GM10847 (cell line): Measurements from ENCODE around the gene MMP17.

Experiments used
- POLR2A ChIP-seq: IDR thresholded peaks from 2 replicates; pipeline ENCODE4 v1.6.1; 2011; ENCODE audit not compliant: insufficient read length; ENCODE audit errors: extremely low read depth

The MMP17 gene

DNA sequence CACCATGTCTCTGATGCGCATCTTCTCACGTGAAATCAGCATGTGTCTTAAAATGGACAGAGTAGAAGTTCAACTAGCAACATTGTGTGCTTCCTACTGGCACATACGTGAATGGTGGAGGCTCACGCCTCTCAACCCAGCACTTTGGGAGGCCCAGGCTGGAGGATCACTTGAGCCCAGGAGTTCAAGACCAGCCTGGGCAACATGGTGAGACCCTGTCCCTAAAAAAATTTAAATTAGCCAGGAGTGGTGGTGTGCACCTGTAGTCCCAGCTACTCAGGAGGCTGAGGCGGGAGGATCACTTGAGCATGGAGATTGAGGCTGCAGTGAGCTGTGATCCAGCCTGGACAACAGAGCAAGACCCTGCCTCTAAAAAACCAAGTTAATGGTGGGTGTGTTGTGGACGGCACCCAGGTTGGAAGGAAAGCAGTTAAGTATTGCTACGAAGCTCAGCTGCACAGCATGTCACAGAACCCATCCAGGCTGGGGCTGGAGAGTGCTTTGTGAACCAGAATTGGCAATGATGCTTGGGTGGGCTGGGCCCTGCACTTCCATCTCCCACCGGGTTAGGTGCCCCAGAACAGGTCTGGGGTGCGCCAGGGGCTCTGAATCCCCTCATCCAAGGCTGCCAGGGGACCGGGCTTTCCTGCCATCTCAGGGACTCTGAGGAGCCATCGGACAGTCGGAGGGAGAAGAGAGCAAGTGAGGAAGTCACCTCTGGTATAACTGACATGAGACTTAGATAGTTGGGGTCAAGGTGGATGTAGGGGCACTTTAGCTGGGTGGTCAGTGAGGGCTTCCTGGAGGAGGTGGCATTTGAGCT, 33.3 kb downstream of the MMP17 start:
- no peak for TF ChIP-seq POLR2A

DNA sequence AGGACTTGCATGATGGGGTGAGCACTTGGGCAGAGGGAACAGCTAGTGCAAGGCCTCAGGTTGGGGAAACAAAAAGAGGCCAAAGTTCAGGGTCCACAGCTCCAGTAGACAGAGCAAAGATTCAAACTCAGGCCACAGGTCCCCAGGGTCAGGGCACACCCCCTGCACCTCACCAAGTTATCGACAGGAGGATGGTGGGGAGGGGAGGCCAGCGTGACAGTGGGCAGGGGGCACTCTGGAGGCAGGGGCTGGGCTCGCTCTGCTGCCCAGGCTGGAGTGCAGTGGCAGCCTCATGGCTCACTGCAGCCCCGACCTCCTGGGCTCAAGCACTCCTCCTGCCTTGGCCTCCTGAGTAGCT, 33.9 kb downstream of the MMP17 start:
- no peak for TF ChIP-seq POLR2A

DNA sequence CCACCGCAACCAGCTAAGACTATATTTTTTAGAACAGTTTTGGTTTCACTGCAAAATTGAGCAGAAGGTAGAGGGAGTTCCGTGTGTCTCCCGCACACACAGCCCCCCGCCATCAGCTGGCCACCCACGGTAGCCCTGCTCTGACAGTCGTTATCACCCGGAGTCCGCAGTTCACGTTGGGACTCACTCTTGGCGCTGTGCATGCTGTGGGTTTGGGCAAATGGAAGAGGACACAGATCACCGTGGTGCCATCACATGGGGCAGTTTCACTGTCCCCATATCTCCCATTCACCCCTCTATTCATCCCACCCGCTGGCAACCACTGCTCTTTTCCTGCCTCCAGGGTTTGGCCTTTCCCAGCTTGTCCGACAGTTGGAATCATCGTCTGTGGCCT, 34.4 kb downstream of the MMP17 start:
- no peak for TF ChIP-seq POLR2A

DNA sequence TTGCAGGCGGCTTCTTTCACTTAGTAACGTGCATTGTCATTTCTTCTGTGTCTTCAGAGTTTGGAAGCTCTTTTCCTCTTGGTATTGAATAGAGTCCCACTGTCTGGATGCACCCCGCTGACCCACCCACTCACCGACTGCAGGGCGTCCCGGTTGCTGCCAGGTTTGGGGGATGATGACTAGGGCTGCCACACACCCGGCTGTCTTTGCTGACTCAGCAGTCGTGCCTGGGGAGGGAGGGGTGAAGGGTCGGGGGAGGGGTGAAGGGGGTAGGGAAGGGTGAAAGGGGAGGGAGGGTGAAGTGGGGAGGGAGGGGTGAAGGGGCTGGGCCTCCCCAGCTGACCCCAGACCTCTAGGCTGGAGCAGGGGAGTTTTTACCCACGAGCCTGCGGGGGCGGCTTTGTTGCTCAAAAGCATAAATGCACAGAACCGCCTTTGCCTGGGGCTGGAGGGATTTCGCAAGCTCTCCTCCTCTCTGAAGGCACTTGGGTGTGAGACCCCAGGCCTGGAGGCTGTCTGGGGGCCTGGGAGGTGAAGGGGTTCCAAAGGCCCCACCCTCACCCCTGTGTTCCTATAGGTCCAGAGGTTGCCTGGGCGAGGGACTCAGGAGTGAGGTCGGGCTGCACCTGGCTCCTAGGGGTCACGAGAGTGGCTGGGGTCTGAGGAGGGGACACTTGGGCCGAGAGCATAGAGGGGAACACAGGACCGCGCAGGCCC, 35.0 kb downstream of the MMP17 start:
- TF ChIP-seq POLR2A: no peak

DNA sequence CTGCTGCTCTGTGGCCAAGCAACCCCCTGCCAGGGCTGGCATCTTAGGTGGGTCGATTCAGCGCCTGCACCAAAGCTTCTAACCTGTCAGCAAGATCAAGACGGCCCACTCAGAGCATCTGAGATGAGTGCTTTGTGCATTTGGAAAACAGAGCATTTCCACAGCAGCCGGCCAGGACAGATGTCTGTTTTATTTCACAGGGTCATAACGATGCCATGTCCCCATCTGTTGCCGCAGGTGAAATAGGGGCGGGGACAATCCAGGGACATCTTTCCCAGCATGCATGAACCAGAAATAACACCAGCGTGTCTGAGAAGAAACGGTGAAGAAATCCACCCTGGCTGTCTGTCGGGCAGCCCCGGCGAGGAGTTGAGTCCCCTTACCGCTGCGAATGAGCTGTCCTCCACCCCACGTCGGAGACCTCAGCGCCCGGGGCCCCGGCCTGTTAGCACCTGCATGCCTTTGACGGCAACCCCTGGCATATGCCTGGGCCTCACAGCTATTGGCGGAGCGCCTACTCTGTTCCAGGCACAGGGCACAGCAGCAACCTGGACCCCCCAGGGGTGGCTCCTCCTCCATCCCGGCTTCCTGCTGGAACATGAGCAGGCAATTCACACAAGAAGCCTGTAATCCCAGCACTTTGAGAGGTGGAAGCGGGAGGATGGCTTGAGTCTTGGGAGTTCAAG, 35.7 kb downstream of the MMP17 start:
- TF ChIP-seq POLR2A: no peak

DNA sequence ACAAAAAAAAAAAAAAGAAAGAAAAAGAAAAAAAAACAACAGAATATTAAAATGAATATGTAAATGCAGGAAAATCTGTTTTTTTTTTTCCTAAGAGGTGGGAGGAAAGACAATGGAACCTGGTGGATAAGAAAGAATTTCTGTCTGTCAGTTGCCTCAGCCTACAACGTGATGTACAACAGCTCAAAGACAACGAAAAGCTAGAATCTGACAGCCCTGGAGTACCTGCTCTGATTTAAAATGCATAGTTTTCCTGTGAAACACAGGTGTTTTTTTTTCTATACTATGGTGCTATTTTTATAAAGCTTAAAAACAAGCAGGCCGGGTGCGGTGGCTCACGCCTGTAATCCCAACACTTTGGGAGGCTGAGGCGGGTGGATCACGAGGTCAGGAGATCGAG, 36.3 kb downstream of the MMP17 start:
- no peak for TF ChIP-seq POLR2A

DNA sequence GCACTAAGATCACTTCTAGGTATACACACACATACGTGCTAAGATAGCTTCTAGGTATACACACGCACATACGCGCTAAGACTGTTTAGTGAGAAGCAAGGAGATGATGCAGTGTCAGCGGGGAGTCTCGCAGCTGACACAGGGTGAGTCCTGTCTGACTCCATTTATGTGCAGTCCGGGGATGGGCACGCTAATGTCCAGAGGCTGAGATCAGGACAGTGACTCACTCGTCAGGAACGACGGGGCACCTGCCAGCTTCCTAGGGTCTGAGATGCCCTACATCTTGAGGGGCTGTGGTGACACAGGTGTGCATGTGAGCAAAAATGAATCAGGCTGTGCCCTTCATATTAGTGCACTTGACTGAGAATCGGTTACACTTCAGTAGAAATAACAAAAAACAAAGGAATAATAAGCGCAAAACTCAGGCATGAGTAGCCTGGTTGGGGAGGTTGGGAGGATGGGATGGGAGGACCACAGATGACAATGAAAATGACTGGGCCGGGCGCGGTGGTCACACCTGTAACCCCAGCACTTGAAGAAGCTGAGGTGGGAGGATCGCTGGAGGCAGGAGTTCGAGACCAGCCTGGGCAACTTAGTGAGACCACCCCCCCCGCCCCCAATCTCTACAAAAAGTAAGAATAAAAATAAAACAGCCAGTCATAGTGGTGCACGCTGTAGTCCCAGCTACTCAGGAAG, 37.1 kb downstream of the MMP17 start:
- TF ChIP-seq POLR2A: no peak

DNA sequence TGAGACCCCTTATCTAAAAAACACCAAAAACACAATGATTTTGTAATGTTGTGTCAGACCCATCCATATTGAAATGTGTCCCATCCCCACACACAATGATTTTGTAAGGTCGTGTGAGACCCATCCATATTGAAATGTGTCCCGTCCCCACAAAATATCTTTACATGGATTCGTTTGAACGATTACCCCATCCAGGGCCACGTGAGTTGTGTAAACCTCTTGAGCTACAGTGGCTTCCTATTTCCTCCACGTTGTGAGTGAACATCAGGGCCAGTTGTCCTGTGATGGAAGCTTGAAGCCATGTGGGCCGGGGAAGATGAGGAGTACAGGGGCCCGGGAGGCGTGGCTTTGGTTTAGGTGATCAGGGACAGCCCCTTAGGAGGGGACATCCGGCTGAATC, 39.3 kb downstream of the MMP17 start:
- TF ChIP-seq POLR2A: no peak

DNA sequence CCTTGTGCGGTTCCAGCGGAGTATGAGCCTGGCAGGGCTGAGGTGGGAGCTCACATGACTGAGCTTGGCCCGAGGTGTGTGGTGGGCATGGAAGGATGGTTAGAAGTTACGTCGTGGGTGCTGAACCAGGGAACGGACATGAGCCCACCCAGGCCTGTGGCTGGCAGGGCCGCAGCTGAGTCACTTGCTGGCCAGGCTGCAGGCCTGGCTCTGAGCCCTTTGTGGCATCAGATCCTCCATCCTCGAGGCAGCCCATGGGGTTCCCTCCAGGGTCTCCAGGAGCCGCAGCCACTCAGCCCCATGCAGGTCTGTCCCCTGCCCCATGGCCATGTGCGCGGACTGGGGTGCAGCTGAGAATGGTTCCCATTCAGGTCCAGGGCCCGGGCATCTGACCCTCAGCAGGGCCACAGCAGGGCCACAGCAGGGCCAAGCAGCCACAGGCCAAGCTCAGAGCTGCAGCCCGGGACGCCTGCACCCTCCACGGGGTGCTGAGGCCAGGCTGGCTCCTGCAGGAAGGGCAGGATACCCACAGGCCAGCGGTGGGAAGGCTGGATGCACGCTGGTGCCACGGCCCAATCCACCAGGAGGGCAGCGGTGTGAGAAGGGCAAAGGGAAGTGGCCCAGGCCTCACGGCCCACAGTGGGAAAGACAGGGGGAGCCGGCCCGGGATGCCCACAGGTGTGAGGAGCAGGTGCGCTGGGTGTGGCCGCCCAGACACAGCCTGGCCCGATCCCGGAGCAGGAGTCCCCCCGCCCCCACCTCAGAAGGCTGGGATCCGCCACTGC, 39.9 kb downstream of the MMP17 start:
- no peak for TF ChIP-seq POLR2A

DNA sequence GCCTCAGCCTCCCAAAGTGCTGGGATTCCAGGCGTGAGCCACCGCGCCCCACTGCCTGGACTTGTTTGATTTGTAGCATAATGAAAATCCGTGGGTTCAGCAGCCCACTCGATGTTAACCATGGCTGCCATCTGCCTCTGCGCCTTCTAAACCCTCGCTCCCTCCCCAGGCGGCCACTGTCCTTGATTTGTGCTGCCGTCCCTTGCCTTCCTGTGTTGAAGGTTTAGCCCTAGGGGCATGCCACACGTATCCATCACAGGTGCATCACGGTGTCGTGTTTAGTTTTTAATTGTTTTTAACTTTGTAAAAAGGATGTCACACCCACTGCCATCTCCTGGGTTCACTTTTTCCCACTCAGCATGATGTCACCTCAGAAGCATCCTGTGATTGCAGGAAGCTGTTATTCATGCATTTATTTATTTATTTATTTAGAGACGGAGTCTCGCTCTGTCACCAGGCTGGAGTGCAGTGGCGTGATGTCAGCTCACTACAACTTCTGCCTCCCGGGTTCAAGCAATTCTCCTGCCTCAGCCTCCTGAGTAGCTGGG, 41.8 kb downstream of the MMP17 start:
- no peak for TF ChIP-seq POLR2A

DNA sequence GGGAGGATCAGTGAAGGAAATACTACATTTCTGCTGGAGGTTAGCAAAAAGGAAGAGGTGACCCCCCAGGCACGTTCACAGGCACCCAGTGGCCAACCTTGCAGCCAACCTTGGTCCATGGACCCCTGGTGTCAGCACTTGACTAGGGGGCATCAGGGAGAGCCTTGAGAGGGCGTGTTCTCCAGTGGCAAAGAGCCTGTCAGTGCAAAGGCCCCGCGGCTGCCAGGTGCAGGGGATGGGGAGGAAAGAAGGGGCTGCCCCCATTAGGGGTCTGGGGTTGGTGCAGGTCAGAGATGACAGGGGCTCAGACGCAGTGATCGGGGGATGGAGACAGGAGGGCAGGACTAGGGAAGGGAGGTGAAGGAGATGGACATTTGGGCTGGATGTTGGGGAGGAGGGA, 43.5 kb downstream of the MMP17 start:
- TF ChIP-seq POLR2A: no peak

DNA sequence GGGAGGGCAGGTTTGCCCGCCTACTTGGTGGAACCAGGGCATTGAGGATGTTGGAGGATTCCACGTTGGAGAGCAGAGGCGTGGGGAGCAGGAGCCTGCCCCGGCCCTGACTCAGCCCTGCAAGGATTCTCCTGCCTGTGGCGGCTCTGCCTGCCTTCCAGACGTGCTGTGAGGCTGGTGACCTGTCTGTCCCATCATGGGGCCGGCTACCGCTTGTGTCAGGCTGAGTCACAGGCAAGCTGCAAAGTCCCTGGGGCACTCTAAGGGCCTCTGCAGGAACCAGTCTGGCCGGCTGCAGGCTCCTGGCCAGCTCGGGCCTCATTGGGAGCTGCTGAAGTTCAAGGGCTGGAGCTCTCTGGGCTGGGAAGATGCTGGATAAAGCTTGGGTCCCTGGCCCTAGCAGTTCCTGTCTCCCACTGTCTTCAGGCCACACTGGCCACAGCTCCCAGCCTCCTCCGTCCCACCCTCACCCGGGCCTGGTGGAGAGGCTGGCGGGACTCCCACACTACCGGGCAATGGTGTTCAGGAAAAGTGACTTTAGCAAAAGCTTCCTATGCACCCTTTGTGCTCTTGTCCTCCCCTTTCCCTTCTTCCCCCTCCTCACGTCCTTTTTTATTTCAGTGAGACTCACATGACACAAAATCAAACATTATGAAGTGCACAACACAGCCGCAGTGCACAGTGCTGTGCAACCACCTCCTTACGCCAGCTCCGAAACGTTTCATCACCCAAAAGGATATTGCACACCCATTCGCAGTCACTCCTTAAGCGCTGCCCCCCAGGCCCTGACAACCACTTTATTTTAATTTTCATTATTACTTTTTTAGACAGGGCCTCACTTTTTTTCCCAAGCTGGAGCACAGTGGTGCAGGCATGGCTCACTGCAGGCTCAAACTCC, 44.2 kb downstream of the MMP17 start:
- TF ChIP-seq POLR2A: no peak

DNA sequence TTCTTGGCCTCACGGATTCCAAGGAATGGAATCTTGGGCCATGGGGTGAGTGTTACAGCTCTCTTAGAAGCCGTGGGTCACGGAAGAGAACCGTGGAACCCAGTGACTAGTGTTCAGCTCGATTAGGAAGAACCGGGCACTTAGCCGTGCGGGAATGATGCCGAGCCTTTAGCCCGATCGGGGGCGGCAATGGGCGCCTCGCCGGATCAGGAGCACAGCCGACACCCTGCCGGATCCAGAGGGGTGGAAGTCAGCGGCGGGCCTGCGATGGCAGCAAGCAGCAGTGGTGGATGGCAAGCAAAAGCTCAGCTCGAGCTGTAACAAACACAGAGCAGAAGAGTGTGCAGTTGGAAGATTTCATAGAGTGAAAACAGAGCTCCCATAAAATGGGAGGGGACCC, 45.1 kb downstream of the MMP17 start:
- TF ChIP-seq POLR2A: no peak

DNA sequence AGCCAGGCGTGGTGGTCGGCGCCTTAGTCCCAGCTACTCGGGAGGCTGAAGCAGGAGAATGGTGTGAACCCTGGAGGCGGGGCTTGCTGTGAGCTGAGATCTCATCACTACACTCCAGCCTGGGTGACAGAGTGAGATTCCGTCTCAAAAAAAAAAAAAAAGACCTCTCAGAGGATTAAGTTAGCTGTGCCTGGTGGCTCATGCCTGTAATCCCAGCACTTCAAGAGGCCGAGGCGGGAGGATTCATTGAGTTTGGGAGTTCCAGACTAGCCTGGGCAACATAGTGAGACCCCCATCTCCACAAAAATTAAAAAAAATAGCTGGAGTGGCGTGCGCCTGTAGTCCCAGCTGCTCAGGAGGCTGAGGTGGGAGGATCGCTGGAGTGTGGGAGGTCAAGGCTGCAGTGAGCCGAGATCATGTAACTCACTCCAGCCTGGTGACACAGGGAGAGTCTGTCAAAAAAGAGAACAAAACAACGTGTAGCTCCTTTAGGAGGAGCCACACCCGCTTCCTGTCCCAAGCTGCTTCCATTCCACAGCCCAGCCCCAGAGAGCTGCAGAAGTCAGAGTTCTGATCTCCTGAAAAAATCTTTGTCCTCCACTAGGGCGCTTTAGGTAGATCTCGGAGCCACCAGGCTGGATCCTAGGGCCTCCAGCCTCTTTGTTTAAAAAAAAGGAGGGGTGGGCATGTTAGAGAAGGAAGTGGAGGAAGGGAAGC, 54.8 kb downstream of the MMP17 start:
- no peak for TF ChIP-seq POLR2A
